NCI-H2081 treated with DMSO at 0.1 percent for 48 hours (cell line): ENCODE data around the gene LRRC43.
"Not testable (repeated sequence)": the region's sequence is repeated elsewhere in the genome, so short reads cannot be mapped to it uniquely, and the experiment has no call there.

Experiments
- DNase-seq: peaks from one replicate; lab custom pipeline; 2025; lab: John Stamatoyannopoulos, UW

LRRC43 gene

GRCh38 chr12:122158700-122159285, 24.1 kb upstream of the LRRC43 start:
- DNase-seq: no peak

- DNase-seq: no peak
Observed at GRCh38 chr12:122159882-122160281, 23.0 kb upstream of the LRRC43 start.

GRCh38 chr12:122160761-122161160, 22.2 kb upstream of the LRRC43 start:
- DNase-seq: no peak

GRCh38 chr12:122161682-122162081, 21.2 kb upstream of the LRRC43 start:
- no peak for DNase-seq

- DNase-seq: no peak
Observed at GRCh38 chr12:122162976-122163375, 19.9 kb upstream of the LRRC43 start.

GRCh38 chr12:122166422-122167349, 16.2 kb upstream of the LRRC43 start:
- no peak for DNase-seq

- no peak for DNase-seq
Observed at GRCh38 chr12:122167356-122167925, 15.5 kb upstream of the LRRC43 start.

- DNase-seq: no peak
Observed at GRCh38 chr12:122168492-122168891, 14.4 kb upstream of the LRRC43 start.

GRCh38 chr12:122171399-122171798, 11.5 kb upstream of the LRRC43 start:
- no peak for DNase-seq

- DNase-seq: no peak
Observed at GRCh38 chr12:122172262-122172939, 10.5 kb upstream of the LRRC43 start.

DNA sequence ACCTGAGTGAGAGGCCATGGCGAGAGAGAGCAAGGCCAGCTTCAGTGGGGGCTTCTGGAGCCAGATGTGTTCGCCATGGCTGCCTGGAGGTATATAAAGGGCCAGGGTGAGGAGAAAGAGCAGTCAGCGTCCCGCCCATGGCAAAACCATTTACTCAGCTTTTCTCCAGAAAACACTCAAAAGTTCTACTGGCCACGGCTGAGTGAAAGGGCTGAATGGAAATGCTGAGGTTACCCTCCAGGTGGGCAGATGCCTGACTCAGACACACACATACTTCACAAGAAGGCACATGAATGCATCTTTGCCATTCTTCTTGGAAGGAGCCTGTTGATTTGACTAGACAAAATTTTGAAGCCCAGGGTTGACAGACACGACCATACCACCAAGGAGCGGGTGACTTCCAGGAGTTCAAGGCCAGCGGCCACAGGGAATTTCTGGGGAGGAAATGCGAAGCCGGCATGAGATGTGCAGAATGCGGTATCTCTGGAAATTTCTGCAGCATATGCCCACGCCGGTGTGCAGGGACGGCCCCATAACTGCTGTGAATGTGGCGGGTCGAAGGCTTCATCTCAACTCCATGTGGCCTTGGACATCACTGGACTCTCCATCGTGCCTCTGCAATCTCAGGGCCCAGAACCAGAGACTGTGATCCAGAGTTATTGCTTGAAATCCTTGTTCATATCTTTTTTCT, 8.6 kb upstream of the LRRC43 start, which contains the start of gene IL31:
Gene IL31, minus strand, starts transcription at position 67 of the 691 bp plus-strand sequence. Its CDS starts 49 bp downstream, at position 18.
- DNase-seq: no peak

- not testable (repeated sequence) for DNase-seq
Observed at GRCh38 chr12:122176473-122176872, 6.5 kb upstream of the LRRC43 start.

DNA sequence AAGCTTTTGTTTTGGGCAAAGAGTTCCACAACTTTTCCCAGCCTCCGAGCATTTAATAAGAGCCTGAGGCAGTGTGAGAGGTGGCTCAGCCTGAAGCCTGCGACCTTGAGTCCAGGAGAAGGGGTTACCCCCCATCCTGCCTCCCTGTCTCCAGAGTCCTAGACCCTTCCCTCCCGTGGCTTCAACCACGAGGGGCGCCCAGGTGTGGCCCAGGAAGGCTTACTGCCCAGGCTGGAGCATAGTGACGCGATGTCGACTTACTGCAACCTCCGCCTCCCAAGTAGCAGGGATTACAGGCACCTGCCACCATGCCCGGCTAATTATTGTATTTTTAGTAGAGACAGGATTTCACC, 641 bp downstream of the LRRC43 start:
- no peak for DNase-seq

GRCh38 chr12:122184517-122184916, 1.6 kb downstream of the LRRC43 start:
- no peak for DNase-seq

- no peak for DNase-seq
Observed at GRCh38 chr12:122185079-122185478, 2.2 kb downstream of the LRRC43 start.

GRCh38 chr12:122185494-122186082, 2.7 kb downstream of the LRRC43 start:
- DNase-seq: no peak

DNA sequence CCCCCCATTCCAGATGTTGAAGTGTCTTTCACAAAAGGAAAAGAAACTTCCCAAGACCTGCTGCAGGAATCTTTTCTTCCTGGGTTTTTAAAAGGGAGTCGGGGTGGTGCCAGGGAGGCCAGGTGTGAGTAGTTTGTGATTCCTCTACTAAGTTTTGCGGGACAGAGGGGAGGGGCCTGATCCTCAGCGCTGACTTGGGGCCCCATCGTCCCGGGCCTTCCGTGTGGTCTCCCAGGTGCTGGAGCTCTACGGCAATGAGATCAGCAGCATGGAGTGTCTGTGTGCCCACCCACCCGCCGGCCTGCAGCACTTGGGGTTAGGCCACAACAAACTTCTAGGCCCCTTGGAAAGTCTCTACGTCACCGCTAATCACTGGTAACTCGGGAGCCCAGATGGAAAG, 4.5 kb downstream of the LRRC43 start:
- DNase-seq: no peak

GRCh38 chr12:122189626-122190475, 6.9 kb downstream of the LRRC43 start:
- DNase-seq: no peak

DNA sequence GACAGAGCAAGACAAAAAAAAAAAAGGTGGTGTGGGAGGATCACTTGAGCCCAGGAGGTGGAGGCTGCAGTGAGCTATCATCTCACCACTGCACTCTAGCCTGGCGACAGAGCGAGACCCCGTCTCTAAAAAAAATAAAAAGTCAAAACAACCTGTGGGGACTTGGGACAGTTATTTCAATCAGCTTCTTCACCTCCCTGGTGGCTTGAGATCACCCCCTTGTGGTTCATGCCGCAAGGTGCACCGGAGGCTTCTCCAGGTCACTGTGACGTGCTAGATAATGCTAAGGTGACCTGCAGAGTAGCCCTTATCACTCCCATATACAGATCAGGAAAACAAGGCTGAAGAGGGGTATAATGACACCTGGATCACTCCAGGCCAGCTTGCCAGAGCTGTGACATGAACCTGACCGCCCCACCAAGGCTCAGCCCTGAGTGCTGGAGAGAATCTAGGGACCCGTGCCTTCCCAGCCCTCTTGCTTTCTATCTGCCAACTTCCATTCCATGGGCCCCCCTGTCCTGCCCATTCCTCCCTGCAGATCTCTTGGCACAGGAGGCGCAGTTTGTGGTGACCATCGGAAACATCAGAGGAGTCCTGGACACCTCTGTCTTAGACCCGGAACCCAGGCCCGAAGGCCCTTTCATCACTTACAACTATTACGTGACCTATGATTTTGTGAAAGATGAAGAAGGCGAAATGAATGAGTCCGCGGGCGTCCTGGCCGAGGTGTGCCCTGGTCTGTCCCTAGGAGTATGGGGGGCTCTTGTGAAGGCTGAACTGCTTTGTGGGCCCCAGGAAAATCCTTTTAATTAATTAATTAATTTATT, 8.1 kb downstream of the LRRC43 start:
- DNase-seq: no peak

DNA sequence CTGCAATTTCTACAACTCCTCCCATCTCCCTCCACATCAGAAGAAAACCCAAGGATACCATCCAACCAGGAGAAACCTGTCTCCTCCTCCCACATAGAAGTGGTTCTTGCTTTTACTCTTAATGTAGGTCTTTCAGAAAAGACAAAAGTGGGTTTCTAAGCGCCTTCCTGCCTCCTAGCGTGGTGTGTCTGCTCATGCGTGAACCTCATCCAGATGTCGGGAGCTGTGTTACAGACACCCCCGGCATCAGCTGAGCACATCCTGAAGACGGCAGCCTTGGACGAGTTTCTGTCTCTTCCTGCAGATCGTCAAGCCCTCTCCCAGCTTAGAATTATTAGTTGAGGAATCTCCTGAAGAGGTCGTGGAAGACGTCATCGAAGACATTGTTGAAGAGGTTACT, 9.5 kb downstream of the LRRC43 start:
- no peak for DNase-seq
